Measurements from ENCODE around the gene ECSIT.

GRCh38 chr19:11506967-11507366 is 22.0 kb downstream of the ECSIT start:
- TF ChIP-seq, protein P1, sequence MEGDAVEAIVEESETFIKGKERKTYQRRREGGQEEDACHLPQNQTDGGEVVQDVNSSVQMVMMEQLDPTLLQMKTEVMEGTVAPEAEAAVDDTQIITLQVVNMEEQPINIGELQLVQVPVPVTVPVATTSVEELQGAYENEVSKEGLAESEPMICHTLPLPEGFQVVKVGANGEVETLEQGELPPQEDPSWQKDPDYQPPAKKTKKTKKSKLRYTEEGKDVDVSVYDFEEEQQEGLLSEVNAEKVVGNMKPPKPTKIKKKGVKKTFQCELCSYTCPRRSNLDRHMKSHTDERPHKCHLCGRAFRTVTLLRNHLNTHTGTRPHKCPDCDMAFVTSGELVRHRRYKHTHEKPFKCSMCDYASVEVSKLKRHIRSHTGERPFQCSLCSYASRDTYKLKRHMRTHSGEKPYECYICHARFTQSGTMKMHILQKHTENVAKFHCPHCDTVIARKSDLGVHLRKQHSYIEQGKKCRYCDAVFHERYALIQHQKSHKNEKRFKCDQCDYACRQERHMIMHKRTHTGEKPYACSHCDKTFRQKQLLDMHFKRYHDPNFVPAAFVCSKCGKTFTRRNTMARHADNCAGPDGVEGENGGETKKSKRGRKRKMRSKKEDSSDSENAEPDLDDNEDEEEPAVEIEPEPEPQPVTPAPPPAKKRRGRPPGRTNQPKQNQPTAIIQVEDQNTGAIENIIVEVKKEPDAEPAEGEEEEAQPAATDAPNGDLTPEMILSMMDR (IDR thresholded peaks at IDR 0.05) = no peak
- no peak for TF ChIP-seq POLR2A (IDR thresholded peaks at IDR 0.05)

Measured in vagina (tissue), 2 donors.